ENCODE results near the gene TIFAB. TPM values are rescaled to one million over a fixed set of nuclear protein-coding genes. Genes with fewer than 3 reads are reported as not detected.

Gene TIFAB
- total and polyA plus RNA-seq, 2 donors, result 0.30 to 2.5 TPM

DNA sequence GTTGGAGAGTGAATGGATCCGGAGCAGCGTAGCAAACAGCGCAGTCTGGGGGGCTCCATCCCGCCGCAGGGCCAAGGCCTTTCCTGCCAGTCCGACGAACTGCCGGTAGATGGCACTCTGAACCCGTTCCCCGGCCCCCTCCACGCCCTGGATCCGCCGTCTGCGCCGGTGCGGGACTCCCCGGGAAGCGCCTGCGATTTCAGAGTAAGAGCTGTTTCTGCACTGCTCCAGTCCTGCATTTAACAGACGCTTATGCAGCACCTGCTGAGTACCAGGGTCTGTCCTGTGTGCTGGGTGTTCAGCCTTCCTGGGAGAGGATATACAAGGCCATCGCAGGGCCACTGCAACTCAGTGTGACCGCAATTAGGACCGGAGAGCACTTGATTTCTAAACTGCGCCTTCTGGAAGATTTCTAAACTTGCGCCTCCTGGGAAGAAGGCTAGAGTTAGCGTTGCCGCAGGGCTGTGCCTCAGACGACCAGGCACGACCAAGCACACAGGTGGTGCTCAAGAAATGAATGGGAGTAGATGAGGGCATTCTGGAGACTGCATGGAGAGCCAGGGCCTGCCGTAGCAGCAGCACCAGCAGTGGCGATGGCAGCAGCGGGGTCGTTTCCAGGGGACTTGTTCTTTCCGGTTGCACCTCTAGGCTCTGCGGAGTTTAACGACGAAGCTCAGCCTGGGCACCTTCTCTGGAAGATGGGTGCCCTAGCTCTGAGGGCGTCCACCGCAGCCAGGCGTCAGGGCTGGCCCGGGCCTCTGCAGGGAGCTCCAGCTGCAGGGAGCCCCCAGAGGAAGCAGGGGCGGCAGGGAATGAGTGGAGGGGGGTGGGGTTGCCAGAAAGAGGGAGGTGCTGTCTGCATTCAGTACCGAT is 14.3 kb upstream of the TIFAB start:
- no peaks in the 10 kb centered on the region for H3K36me3 ChIP-seq (ENCODE audit: control insufficient read depth in 2 of 2, insufficient read depth in 2 of 2, low read length in 1 of 2)
- no peak overlapping the region for H3K27ac ChIP-seq (ENCODE audit: low read depth in 1 of 2, low read length in 1 of 2)
- H3K27me3 ChIP-seq (ENCODE audit: control insufficient read depth in 2 of 2, insufficient read depth in 1 of 2, low read length in 1 of 2), result peaks cover 3 to 64% of the 10 kb centered on the region in 2 donors
- DNase-seq (ENCODE audit: low read depth in 6 of 9, low spot score in 9 of 9), result peak in 8 of 9 donors; percentile 32 to 74 (median 46)
- no peak overlapping the region for H3K4me3 ChIP-seq (ENCODE audit: low read length in 2 of 2)
- peaks cover 0 to 4% of the 10 kb centered on the region in 2 donors for H3K9me3 ChIP-seq (ENCODE audit: control insufficient read depth in 2 of 2, insufficient read depth in 1 of 2, low read length in 1 of 2)
- 17% methylated on average over 43 of the region's 43 CpGs for WGBS
- peaks cover 0 to 3% of the 10 kb centered on the region in 2 donors for H3K4me1 ChIP-seq (ENCODE audit: control insufficient read depth in 2 of 2, insufficient read depth in 2 of 2, low read length in 2 of 2)

DNA sequence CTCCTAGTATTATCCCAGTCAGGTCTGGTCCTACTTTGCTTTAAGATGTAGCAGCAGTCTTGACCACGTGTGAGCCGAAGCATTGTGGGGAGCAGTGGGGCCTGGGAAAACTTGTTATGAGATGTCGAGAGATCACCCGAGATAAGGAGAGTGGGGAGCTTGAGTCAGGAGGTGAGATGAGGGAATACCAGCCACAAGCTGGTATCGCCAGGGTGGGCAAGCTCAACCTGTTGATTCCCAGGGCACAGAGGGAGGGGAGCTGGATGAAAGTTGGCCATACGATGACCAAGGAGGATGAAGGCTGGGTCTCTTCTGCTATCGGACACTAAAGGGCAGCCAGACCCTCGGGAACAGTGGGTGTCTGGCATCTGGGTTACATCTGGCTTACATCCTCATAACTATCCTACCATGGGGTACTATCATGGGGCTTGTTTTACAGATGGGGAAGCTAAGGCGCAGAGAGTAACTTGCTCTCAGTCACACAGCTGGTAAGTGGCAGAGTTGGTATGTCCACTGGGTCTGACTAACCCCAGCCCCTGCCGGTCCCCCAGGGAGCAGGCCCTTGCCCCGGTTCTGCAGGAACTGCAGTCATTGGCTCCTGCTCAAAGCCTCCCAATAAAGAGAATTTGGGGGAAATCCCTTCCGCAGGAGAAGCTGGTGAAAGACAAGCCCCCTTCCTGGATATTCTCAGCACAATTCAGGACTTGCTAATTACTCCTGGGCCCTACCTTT is 13.4 kb upstream of the TIFAB start:
- WGBS, result 71% methylated on average over 12 of the region's 12 CpGs
- Histone ChIP-seq H3K36me3 (ENCODE audit: control insufficient read depth in 2 of 2, insufficient read depth in 2 of 2, low read length in 1 of 2) (no peaks in the 10 kb centered on the region), H3K27me3 (ENCODE audit: control insufficient read depth in 2 of 2, insufficient read depth in 1 of 2, low read length in 1 of 2) (peaks cover 3 to 62% of the 10 kb centered on the region in 2 donors), H3K9me3 (ENCODE audit: control insufficient read depth in 2 of 2, insufficient read depth in 1 of 2, low read length in 1 of 2) (peaks cover 0 to 4% of the 10 kb centered on the region in 2 donors), H3K4me3 (ENCODE audit: low read length in 2 of 2) (no peak overlapping the region), H3K4me1 (ENCODE audit: control insufficient read depth in 2 of 2, insufficient read depth in 2 of 2, low read length in 2 of 2) (peaks cover 0 to 3% of the 10 kb centered on the region in 2 donors), H3K27ac (ENCODE audit: low read depth in 1 of 2, low read length in 1 of 2) (no peak overlapping the region)
- DNase-seq (ENCODE audit: low read depth in 6 of 9, low spot score in 9 of 9), result no peak

DNA sequence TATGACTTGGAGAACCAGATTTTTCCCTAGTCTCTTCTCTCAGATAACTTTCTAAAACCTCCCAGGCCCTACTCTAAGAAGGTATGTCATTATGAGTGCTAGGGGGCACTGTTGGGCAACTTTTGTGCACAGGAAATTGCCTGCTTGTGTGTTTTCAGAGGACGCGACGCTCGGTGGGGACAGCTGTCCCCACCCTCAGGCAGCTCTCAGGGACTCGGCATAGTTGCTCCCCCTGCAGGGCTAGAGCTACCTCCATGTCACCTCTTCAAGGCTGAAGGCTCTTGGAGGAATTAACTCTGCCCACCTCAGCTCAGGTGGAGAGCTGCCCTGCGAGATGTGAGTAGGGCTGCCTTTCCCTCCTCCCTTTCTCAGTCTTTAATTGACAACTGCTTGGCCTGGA is 10.2 kb upstream of the TIFAB start:
- DNase-seq (ENCODE audit: low read depth in 6 of 9, low spot score in 9 of 9), result peak; percentile 52 to 92 (median 75)

DNA sequence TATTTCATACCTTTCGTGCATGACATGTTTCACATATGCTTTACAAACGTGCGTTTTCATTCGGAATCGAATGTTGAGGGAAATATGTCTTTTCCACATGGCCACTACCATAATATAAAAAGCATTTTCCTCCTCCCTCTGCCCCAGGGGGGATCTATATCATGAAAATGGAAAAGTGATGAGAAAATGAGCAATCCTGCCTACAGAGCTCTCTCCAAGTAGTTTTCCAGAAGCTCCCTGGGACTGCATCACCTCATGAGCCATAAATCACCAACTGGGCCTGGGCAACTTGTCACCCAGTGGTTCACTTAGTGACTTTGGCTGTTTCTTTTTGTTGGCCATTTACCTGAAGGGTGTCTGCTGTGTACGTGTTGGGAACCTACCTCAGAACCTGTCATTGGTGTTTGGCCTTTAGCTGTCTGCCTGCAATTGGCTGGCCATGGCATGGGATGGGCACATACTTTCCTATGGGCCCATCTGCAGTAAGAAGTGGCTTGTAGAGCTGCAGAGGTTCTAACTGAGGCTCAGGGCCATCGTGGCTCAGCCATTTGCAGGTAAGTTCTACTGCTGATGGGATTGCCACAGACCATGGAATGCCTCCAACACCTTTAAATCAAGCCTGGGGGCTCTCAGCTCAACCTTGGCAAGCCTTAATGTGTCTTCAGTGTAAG is 9.5 kb upstream of the TIFAB start:
- no peaks in the 10 kb centered on the region for H3K9me3 ChIP-seq (ENCODE audit: control insufficient read depth in 2 of 2, insufficient read depth in 1 of 2, low read length in 1 of 2)
- no peak overlapping the region for H3K27ac ChIP-seq (ENCODE audit: low read depth in 1 of 2, low read length in 1 of 2)
- H3K4me3 ChIP-seq (ENCODE audit: low read length in 2 of 2), result no peak overlapping the region
- peaks cover 0 to 3% of the 10 kb centered on the region in 2 donors for H3K4me1 ChIP-seq (ENCODE audit: control insufficient read depth in 2 of 2, insufficient read depth in 2 of 2, low read length in 2 of 2)
- H3K36me3 ChIP-seq (ENCODE audit: control insufficient read depth in 2 of 2, insufficient read depth in 2 of 2, low read length in 1 of 2), result no peaks in the 10 kb centered on the region
- no peak for DNase-seq (ENCODE audit: low read depth in 6 of 9, low spot score in 9 of 9)
- 97% methylated on average over 7 of the region's 7 CpGs for WGBS
- H3K27me3 ChIP-seq (ENCODE audit: control insufficient read depth in 2 of 2, insufficient read depth in 1 of 2, low read length in 1 of 2), result peaks cover 0 to 41% of the 10 kb centered on the region in 2 donors

More for the DNA sequence above, 10.2 kb upstream of the TIFAB start:
- Histone ChIP-seq H3K27me3 (ENCODE audit: control insufficient read depth in 2 of 2, insufficient read depth in 1 of 2, low read length in 1 of 2) (peaks cover 0 to 48% of the 10 kb centered on the region in 2 donors), H3K4me1 (ENCODE audit: control insufficient read depth in 2 of 2, insufficient read depth in 2 of 2, low read length in 2 of 2) (peaks cover 0 to 3% of the 10 kb centered on the region in 2 donors), H3K9me3 (ENCODE audit: control insufficient read depth in 2 of 2, insufficient read depth in 1 of 2, low read length in 1 of 2) (peaks cover 0 to 4% of the 10 kb centered on the region in 2 donors), H3K27ac (ENCODE audit: low read depth in 1 of 2, low read length in 1 of 2) (no peak overlapping the region), H3K36me3 (ENCODE audit: control insufficient read depth in 2 of 2, insufficient read depth in 2 of 2, low read length in 1 of 2) (no peaks in the 10 kb centered on the region), H3K4me3 (ENCODE audit: low read length in 2 of 2) (no peak overlapping the region)
- WGBS, result 9% methylated on average over 6 of the region's 6 CpGs

DNA sequence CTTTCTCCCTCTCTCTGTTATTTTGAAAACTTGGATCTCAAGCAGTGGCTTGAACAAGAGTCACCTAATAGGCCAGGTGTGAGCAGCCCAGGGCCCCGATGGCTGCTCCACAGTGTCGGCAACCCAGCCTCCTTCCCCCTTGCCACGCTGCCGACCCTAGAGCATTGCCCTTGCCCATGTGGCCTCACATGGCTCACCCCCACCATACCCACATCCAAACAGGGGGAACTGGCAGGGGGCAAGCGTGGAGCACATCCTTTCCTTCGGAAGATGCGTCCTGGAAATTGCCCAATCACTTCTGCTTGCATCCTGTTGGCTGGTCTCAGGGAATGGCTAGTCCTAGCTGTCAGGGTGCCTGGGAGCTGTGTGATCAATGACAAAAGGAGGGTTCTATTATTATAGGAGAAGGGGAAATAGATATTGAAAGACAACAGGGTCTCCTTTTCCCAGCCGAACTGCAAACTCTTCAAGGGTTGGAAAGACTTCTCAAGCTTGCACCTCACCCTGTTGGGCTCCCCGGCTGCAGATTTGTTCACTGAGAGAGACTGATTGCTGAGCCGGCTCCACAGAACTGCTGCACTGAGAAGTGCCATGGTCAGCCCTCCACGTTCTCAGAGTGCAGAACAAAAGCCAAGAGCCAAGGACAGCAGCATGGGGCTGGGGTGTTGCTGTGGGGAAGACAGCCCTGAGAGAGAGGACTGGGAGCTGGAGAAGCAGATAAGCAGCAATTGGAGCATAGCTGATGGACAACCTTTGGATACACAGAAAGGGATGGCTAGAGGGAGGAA is 8.3 kb upstream of the TIFAB start:
- Histone ChIP-seq H3K36me3 (ENCODE audit: control insufficient read depth in 2 of 2, insufficient read depth in 2 of 2, low read length in 1 of 2) (no peaks in the 10 kb centered on the region), H3K27ac (ENCODE audit: low read depth in 1 of 2, low read length in 1 of 2) (no peak overlapping the region), H3K9me3 (ENCODE audit: control insufficient read depth in 2 of 2, insufficient read depth in 1 of 2, low read length in 1 of 2) (no peaks in the 10 kb centered on the region), H3K4me3 (ENCODE audit: low read length in 2 of 2) (no peak overlapping the region), H3K4me1 (ENCODE audit: control insufficient read depth in 2 of 2, insufficient read depth in 2 of 2, low read length in 2 of 2) (no peaks in the 10 kb centered on the region), H3K27me3 (ENCODE audit: control insufficient read depth in 2 of 2, insufficient read depth in 1 of 2, low read length in 1 of 2) (peaks cover 0 to 29% of the 10 kb centered on the region in 2 donors)
- no peak for DNase-seq (ENCODE audit: low read depth in 6 of 9, low spot score in 9 of 9)
- WGBS, result 95% methylated on average over 11 of the region's 11 CpGs

DNA sequence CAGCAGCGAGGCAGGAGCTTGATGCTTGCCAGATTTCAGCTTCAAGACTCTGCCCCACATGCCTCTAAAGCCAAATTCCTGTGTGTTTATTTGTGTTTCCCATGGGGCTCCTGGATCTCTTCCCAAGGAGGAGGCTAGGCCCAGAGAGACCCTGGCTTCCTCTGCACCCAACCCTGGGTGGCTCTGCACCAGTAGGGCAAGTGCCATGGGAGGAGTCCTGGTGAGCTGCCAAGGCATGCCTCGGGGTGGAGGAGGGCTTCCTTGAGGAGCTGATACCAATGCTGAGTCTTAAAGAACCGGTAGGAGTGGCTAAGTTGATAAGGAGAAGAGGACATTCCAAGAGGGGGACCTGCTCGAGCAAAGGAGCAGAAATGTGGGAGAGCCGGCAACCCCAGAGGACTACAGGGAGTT is 6.8 kb upstream of the TIFAB start:
- 77% methylated on average over 5 of the region's 5 CpGs for WGBS
- Histone ChIP-seq H3K4me3 (ENCODE audit: low read length in 2 of 2) (no peak overlapping the region), H3K4me1 (ENCODE audit: control insufficient read depth in 2 of 2, insufficient read depth in 2 of 2, low read length in 2 of 2) (no peaks in the 10 kb centered on the region), H3K27ac (ENCODE audit: low read depth in 1 of 2, low read length in 1 of 2) (no peak overlapping the region), H3K36me3 (ENCODE audit: control insufficient read depth in 2 of 2, insufficient read depth in 2 of 2, low read length in 1 of 2) (no peaks in the 10 kb centered on the region), H3K27me3 (ENCODE audit: control insufficient read depth in 2 of 2, insufficient read depth in 1 of 2, low read length in 1 of 2) (peaks cover 0 to 14% of the 10 kb centered on the region in 2 donors), H3K9me3 (ENCODE audit: control insufficient read depth in 2 of 2, insufficient read depth in 1 of 2, low read length in 1 of 2) (no peaks in the 10 kb centered on the region)
- DNase-seq (ENCODE audit: low read depth in 6 of 9, low spot score in 9 of 9), result no peak

DNA sequence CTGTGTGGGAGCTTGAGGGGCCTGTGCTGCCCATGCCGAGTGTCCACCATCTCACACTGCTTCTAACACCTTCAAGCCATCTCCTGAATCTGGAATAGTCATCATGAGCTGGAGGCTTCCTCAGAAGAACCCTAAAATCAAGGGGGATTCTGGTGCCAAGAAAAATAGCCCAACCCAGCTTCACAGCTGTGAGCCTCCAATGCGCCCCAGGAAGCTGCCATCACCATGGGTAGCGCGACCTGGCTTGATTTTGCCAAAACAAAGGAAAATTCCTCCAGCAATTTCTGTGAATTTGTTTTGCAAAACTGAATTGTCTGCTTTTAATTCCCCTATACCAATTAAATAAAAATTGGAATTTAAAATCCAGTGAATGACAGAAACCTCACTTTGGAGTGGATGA is 6.2 kb upstream of the TIFAB start:
- DNase-seq (ENCODE audit: low read depth in 6 of 9, low spot score in 9 of 9), result no peak
- H3K27me3 ChIP-seq (ENCODE audit: control insufficient read depth in 2 of 2, insufficient read depth in 1 of 2, low read length in 1 of 2), result peaks cover 0 to 8% of the 10 kb centered on the region in 2 donors
- WGBS, result 99% methylated on average over 4 of the region's 4 CpGs
- no peak overlapping the region for H3K27ac ChIP-seq (ENCODE audit: low read depth in 1 of 2, low read length in 1 of 2)
- H3K9me3 ChIP-seq (ENCODE audit: control insufficient read depth in 2 of 2, insufficient read depth in 1 of 2, low read length in 1 of 2), result no peaks in the 10 kb centered on the region
- H3K4me1 ChIP-seq (ENCODE audit: control insufficient read depth in 2 of 2, insufficient read depth in 2 of 2, low read length in 2 of 2), result no peaks in the 10 kb centered on the region
- H3K4me3 ChIP-seq (ENCODE audit: low read length in 2 of 2), result no peak overlapping the region
- H3K36me3 ChIP-seq (ENCODE audit: control insufficient read depth in 2 of 2, insufficient read depth in 2 of 2, low read length in 1 of 2), result no peaks in the 10 kb centered on the region

DNA sequence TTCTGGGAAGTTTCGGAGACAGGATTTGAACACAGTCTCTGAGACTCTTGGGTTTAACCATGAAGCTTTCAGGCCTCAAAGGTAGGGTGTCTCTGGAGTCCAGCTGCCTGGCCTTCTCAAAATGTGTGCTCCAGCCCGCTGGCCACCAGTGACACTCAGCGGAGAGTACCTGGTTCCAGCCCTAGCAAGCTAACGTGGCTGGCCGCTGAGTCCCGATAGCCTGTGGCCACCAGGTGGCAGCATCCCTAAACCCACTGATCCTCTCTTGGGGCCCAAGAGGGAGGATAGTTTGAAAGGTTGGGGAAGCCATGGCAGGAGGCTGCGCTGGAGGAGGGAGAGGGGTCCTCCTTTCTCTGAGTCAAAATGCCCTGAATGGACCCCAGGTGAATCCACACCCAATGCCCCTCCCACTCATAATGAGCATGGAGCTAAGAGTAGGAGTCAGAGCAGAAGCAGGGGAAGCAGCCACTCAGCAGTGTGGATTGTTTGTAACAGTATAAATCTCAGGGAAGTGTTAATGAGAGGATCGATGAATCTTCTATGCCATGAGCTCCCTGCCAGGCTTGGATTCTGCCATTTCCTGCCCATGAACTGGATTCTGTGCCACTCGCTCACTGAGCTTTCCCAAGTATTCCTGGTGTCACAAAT is 5.4 kb upstream of the TIFAB start:
- 49% methylated on average over 9 of the region's 9 CpGs for whole genome bisulfite sequencing
- H3K27me3 ChIP-seq (ENCODE audit: control insufficient read depth in 2 of 2, insufficient read depth in 1 of 2, low read length in 1 of 2), result peaks cover 0 to 6% of the 10 kb centered on the region in 2 donors
- no peaks in the 10 kb centered on the region for H3K9me3 ChIP-seq (ENCODE audit: control insufficient read depth in 2 of 2, insufficient read depth in 1 of 2, low read length in 1 of 2)
- peak in 7 of 9 donors; percentile 22 to 67 (median 44) for DNase-seq (ENCODE audit: low read depth in 6 of 9, low spot score in 9 of 9)
- no peak overlapping the region for H3K4me3 ChIP-seq (ENCODE audit: low read length in 2 of 2)
- H3K36me3 ChIP-seq (ENCODE audit: control insufficient read depth in 2 of 2, insufficient read depth in 2 of 2, low read length in 1 of 2), result no peaks in the 10 kb centered on the region
- no peak overlapping the region for H3K27ac ChIP-seq (ENCODE audit: low read depth in 1 of 2, low read length in 1 of 2)
- no peaks in the 10 kb centered on the region for H3K4me1 ChIP-seq (ENCODE audit: control insufficient read depth in 2 of 2, insufficient read depth in 2 of 2, low read length in 2 of 2)

Data from thymus (tissue), 11 donors.